ENCODE results near the gene MAP4. TPM values are rescaled to one million over a fixed set of nuclear protein-coding genes. Genes with fewer than 3 reads are reported as not detected.

MAP4 gene
- total RNA-seq, 2 donors from 2014 or later = 152 to 169 TPM

DNA sequence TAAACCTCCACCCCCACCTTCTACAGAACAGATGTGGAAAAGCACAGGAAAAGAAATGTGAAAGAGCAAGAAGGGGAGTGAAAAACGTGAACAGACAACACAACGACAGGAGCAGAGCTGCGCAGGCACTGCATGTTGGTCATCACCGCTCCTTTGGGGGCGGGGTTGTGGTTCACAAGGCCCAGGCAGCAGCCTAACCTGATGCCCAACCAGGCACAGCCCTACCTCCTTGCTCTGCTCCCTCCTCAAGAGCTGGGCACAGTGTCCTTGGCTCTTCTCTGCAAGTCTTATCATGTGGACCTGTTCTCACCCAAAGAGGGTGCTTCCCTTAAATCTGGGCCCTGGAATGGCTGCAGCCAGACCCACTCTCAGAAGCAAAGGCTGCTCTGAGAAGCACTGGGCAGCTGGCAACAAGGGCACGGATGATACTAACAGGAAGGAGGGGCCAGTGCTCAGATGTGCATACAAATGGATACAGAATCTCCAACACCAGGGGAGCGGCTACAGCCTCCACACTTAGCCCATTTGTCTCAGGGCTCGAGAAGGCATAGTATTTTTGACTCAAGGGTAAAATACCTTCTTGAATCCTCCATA is 148.7 kb downstream of the MAP4 start:
- Mint-ChIP-seq H3K36me3 (ENCODE audit: low read depth) (peaks cover 73% of the 10 kb centered on the region), H3K27me3 (ENCODE audit: insufficient read depth) (no peaks in the 10 kb centered on the region), H3K4me3 (no peak overlapping the region), H3K4me1 (peaks cover 10% of the 10 kb centered on the region), H3K27ac (peak overlapping the region; percentile 0), H3K9me3 (no peaks in the 10 kb centered on the region)
- H3K27ac ChIP-seq (ENCODE audit: low read depth, low read length) = no peak overlapping the region
- no peak overlapping the region for H3K4me3 ChIP-seq (ENCODE audit: low read length)
- WGBS, 2 experiments (ENCODE audit: insufficient coverage in 1 of 2, insufficient read length in 1 of 2) = 96 to 100% methylated on average over 8 of the region's 8 CpGs
- TF ChIP-seq, protein P1, sequence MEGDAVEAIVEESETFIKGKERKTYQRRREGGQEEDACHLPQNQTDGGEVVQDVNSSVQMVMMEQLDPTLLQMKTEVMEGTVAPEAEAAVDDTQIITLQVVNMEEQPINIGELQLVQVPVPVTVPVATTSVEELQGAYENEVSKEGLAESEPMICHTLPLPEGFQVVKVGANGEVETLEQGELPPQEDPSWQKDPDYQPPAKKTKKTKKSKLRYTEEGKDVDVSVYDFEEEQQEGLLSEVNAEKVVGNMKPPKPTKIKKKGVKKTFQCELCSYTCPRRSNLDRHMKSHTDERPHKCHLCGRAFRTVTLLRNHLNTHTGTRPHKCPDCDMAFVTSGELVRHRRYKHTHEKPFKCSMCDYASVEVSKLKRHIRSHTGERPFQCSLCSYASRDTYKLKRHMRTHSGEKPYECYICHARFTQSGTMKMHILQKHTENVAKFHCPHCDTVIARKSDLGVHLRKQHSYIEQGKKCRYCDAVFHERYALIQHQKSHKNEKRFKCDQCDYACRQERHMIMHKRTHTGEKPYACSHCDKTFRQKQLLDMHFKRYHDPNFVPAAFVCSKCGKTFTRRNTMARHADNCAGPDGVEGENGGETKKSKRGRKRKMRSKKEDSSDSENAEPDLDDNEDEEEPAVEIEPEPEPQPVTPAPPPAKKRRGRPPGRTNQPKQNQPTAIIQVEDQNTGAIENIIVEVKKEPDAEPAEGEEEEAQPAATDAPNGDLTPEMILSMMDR (conservative IDR thresholded peaks at IDR 0.05) = no peak
- DNase-seq = peak; percentile 41
- peaks cover 6% of the 10 kb centered on the region for H3K4me1 ChIP-seq (ENCODE audit: control insufficient read depth, insufficient read depth, low read length)
- H3K9me3 ChIP-seq (ENCODE audit: control insufficient read depth, low read length) = no peaks in the 10 kb centered on the region
- no peaks in the 10 kb centered on the region for H3K27me3 ChIP-seq (ENCODE audit: control insufficient read depth, insufficient read depth, low read length, poor library complexity, severe bottlenecking)
- peaks cover 93% of the 10 kb centered on the region for H3K36me3 ChIP-seq (ENCODE audit: control insufficient read depth, insufficient read depth, low read length)
- no peak overlapping the region for H3K9ac ChIP-seq (ENCODE audit: extremely low read depth, low read length, poor library complexity, severe bottlenecking)

DNA sequence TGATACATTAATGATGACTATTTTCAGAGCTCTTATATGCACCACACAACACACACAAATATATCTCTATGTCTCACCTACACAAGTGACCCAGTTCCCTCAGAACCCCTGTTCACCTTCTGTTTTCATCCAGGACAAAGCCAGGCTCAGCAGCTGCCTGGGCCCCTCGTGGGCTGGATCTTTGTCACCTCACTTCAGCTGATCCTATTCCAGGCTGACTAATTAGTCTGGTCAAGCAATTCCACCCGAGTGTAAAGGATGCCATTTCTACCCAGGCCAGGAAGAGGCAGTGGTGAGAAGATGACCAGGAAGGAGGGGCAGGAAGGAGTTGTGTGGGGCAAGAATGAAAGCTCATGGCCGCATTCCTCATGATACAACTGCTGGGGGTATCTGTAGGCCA is 151.0 kb downstream of the MAP4 start:
- Mint-ChIP-seq H3K4me3 (no peak overlapping the region), H3K36me3 (ENCODE audit: low read depth) (peaks cover 60% of the 10 kb centered on the region), H3K9me3 (no peaks in the 10 kb centered on the region), H3K4me1 (peaks cover 10% of the 10 kb centered on the region), H3K27ac (peak overlapping the region; percentile 81), H3K27me3 (ENCODE audit: insufficient read depth) (no peaks in the 10 kb centered on the region)
- Histone ChIP-seq H3K36me3 (ENCODE audit: control insufficient read depth, insufficient read depth, low read length) (peaks cover 86% of the 10 kb centered on the region), H3K27me3 (ENCODE audit: control insufficient read depth, insufficient read depth, low read length, poor library complexity, severe bottlenecking) (no peaks in the 10 kb centered on the region), H3K4me1 (ENCODE audit: control insufficient read depth, insufficient read depth, low read length) (peaks cover 3% of the 10 kb centered on the region), H3K9me3 (ENCODE audit: control insufficient read depth, low read length) (no peaks in the 10 kb centered on the region), H3K27ac (ENCODE audit: low read depth, low read length) (no peak overlapping the region), H3K9ac (ENCODE audit: extremely low read depth, low read length, poor library complexity, severe bottlenecking) (no peak overlapping the region), H3K4me3 (ENCODE audit: low read length) (no peak overlapping the region)
- 86 to 88% methylated on average over 3 of the region's 3 CpGs for WGBS, 2 experiments (ENCODE audit: insufficient coverage in 1 of 2, insufficient read length in 1 of 2)
- DNase-seq = peak; percentile 66
- TF ChIP-seq, protein P1 (conservative IDR thresholded peaks at IDR 0.05) = peak; percentile 54

DNA sequence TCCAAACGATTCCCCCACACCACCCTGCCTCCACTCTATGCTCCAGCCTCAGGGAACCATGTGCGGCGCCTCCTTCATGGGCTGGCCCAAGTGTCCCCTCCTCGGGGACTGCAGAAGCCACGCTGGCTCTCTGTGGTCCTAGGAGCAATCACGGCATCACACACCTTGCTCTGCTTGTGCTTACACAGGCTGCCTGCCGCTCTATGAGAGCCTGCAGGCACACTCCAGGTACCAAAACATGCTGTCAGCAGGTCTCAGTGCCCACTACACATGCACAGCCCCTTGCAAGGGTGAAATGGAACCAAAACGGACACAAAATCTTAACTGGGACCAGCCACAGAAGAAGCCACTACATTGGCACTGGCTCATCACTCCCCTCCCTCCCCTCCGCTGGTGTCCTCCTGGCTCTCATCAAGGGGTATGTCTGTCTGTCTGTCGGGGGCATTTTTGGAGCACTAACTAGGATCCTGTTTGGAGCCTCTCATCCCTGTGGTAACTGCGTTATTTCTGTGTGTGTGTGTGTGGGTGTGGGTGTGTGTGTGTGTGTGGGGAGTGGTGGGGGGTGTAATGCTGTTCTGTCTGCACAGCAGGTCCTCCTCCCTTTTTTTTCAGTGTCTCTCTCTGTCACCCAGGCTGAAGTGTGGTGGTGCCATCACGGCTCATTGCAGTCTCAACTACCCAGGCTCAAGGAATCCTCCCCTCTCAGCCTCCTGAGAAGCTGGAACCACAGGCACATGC is 152.7 kb downstream of the MAP4 start:
- Histone ChIP-seq H3K4me1 (ENCODE audit: control insufficient read depth, insufficient read depth, low read length) (no peaks in the 10 kb centered on the region), H3K9me3 (ENCODE audit: control insufficient read depth, low read length) (no peaks in the 10 kb centered on the region), H3K27me3 (ENCODE audit: control insufficient read depth, insufficient read depth, low read length, poor library complexity, severe bottlenecking) (no peaks in the 10 kb centered on the region), H3K36me3 (ENCODE audit: control insufficient read depth, insufficient read depth, low read length) (peaks cover 81% of the 10 kb centered on the region), H3K9ac (ENCODE audit: extremely low read depth, low read length, poor library complexity, severe bottlenecking) (no peak overlapping the region), H3K4me3 (ENCODE audit: low read length) (no peak overlapping the region), H3K27ac (ENCODE audit: low read depth, low read length) (no peak overlapping the region)
- no peak overlapping the region for H3K4me3 Mint-ChIP-seq
- 92 to 95% methylated on average over 5 to 12 of the region's 12 CpGs for WGBS, 2 experiments (ENCODE audit: insufficient coverage in 1 of 2, insufficient read length in 1 of 2)
- H3K4me1 Mint-ChIP-seq = peaks cover 10% of the 10 kb centered on the region
- no peaks in the 10 kb centered on the region for H3K9me3 Mint-ChIP-seq
- TF ChIP-seq, protein P1 (conservative IDR thresholded peaks at IDR 0.05) = no peak
- H3K27me3 Mint-ChIP-seq (ENCODE audit: insufficient read depth) = no peaks in the 10 kb centered on the region
- peak overlapping the region; percentile 48 for H3K27ac Mint-ChIP-seq
- DNase-seq = no peak
- peaks cover 56% of the 10 kb centered on the region for H3K36me3 Mint-ChIP-seq (ENCODE audit: low read depth)
